Mucosa of rectum (tissue), 2 donors: ENCODE results near the gene TMCC2.

Source experiments
- H3K27ac ChIP-seq, 2 donors: one replicate each; pipeline ENCODE4 v1.7.0; 2013; ENCODE audit warnings: inconsistent platforms in 2 of 2, low read depth in 2 of 2, low read length in 2 of 2
- H3K27me3 ChIP-seq, 2 donors: one replicate each; pipeline ENCODE4 v1.7.0; 2013; ENCODE audit warnings: low read length in 2 of 2; ENCODE audit not compliant: control insufficient read depth in 2 of 2, insufficient read depth in 2 of 2
- H3K36me3 ChIP-seq, 2 donors: one replicate each; pipeline ENCODE4 v1.7.0; 2013; ENCODE audit warnings: low read length in 2 of 2; ENCODE audit not compliant: control insufficient read depth in 2 of 2, insufficient read depth in 2 of 2
- H3K4me1 ChIP-seq, 2 donors: one replicate each; pipeline ENCODE4 v1.7.0; 2013; ENCODE audit warnings: low read length in 2 of 2, mild to moderate bottlenecking in 1 of 2; ENCODE audit not compliant: control insufficient read depth in 2 of 2, insufficient read depth in 2 of 2
- H3K4me3 ChIP-seq, 2 donors: one replicate each; pipeline ENCODE4 v1.7.0; 2013; ENCODE audit warnings: low read length in 2 of 2
- H3K9ac ChIP-seq, 2 donors: one replicate each; pipeline ENCODE4 v1.7.0; 2013; ENCODE audit warnings: low read length in 2 of 2, low read depth in 1 of 2, mild to moderate bottlenecking in 1 of 2
- H3K9me3 ChIP-seq, 2 donors: one replicate each; pipeline ENCODE4 v1.7.0; 2013; ENCODE audit warnings: low read length in 2 of 2; ENCODE audit not compliant: control insufficient read depth in 2 of 2
- donor health status: healthy.
- donor health status: Normal muscosa, but diverticular disease.

The TMCC2 gene

DNA sequence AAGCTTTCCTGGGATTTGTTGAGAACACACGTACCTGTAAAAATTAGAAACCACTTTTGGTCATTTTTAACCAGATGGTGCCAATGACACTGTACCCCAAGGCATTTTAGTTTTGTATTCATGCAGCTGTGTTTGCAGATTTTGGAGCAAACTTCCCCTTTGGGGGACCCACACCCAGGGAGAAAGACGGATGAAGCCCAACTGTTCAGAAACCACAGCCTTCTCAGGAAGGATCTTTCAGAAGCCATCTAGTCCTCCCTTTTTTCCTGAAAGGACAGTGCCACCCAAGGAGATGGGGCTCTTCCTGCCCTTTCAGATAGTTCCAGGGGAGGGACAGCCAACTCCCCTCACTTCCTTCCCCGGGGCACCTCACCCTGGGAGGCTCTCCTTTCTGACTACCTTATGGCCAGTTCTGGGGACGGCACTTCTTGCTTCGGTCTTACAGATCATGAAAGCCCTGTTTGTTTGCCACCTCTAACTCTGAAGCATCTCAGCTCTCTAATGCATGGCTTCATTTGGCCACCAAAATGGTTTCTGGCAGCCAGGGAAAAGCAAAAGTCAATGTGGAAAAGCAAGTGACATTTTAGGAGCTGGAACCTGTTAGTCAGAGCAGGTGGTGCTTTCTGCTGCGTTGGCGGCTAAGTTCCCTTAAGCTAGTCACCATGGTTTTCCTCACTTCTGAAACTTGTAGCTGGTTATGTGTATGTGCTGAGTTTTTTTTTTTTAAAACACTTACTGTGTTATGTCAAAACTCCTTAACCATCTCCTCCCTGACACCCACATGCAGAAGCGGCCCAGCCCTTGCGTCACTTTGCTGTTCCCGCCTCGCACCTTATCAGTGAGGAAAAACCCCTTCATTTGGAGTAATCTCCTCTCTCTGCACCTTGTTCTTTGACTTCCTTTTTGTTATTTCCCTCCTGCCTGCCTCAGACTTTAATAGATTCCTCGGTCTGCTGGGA lies 10.1 kb downstream of the TMCC2 start:
- Histone ChIP-seq H3K27ac (no peak overlapping the region), H3K27me3 (peaks cover 0 to 3% of the 10 kb centered on the region in 2 donors), H3K4me3 (no peak overlapping the region), H3K9me3 (no peaks in the 10 kb centered on the region), H3K36me3 (no peaks in the 10 kb centered on the region), H3K9ac (no peak overlapping the region), H3K4me1 (peaks cover 0 to 2% of the 10 kb centered on the region in 2 donors)

- Histone ChIP-seq H3K27ac (no peak overlapping the region), H3K27me3 (no peaks in the 10 kb centered on the region), H3K9me3 (no peaks in the 10 kb centered on the region), H3K36me3 (no peaks in the 10 kb centered on the region), H3K4me1 (peaks cover 0 to 2% of the 10 kb centered on the region in 2 donors), H3K4me3 (no peak overlapping the region), H3K9ac (no peak overlapping the region)
Measured at GRCh38 chr1:205239078-205239477, 11.3 kb downstream of the TMCC2 start.

GRCh38 chr1:205240118-205240517 lies 12.4 kb downstream of the TMCC2 start:
- Histone ChIP-seq H3K27ac (no peak overlapping the region), H3K4me3 (no peak overlapping the region), H3K9me3 (no peaks in the 10 kb centered on the region), H3K27me3 (no peaks in the 10 kb centered on the region), H3K36me3 (no peaks in the 10 kb centered on the region), H3K4me1 (peaks cover 0 to 2% of the 10 kb centered on the region in 2 donors), H3K9ac (no peak overlapping the region)

- Histone ChIP-seq H3K36me3 (no peaks in the 10 kb centered on the region), H3K27ac (no peak overlapping the region), H3K4me3 (no peak overlapping the region), H3K4me1 (peaks cover 0 to 2% of the 10 kb centered on the region in 2 donors), H3K27me3 (no peaks in the 10 kb centered on the region), H3K9me3 (no peaks in the 10 kb centered on the region), H3K9ac (no peak overlapping the region)
Measured at GRCh38 chr1:205240569-205240968, 12.8 kb downstream of the TMCC2 start.

- Histone ChIP-seq H3K36me3 (no peaks in the 10 kb centered on the region), H3K4me1 (peaks cover 0 to 2% of the 10 kb centered on the region in 2 donors), H3K27ac (no peak overlapping the region), H3K9me3 (no peaks in the 10 kb centered on the region), H3K9ac (no peak overlapping the region), H3K4me3 (no peak overlapping the region), H3K27me3 (no peaks in the 10 kb centered on the region)
Measured at GRCh38 chr1:205241366-205242030, 13.8 kb downstream of the TMCC2 start.

DNA sequence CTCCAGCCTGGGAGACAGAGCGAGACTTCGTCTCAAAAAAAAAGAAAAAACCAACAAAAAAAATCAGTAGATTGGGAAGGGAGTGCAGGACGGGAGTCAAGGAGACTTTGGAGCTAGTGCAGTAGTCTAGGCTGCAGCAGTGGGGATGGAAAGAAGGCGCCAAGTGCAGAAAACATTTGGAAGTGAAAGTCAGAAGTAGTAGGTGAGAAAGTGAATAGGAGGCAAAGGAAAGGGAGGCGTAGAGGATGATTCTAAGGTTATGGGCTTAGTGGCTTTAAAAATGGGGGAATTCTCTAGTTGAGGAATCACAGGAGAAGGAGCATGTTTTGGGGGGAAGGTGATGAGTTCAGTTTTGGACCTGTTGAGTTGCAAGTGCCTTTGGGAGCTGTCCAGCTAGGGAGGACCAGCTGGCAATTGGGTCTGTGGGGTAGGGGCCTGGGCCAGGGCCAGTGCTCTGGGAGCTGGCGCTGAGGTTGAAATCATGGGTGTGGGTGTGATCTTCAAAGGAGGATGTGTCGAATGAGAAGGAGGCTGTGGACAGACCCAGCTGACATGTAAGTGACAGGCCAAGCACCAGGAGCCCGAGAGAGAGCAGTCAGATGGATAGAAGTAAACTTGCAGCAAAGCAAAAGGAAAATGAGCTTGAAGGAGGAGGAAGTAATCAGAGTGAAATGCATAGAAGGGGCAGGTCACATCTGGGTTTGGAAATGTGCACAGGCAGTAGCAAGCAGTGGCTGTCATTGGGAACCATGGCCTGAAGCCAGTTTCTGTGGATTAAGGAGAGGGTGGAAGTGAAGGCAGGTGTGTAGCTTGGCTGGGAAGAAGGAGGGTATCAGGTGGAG lies 15.8 kb downstream of the TMCC2 start:
- Histone ChIP-seq H3K27ac (no peak overlapping the region), H3K9me3 (no peaks in the 10 kb centered on the region), H3K36me3 (no peaks in the 10 kb centered on the region), H3K27me3 (no peaks in the 10 kb centered on the region), H3K4me3 (no peak overlapping the region), H3K4me1 (peaks cover under 1 to 5% of the 10 kb centered on the region in 2 donors), H3K9ac (no peak overlapping the region)

DNA sequence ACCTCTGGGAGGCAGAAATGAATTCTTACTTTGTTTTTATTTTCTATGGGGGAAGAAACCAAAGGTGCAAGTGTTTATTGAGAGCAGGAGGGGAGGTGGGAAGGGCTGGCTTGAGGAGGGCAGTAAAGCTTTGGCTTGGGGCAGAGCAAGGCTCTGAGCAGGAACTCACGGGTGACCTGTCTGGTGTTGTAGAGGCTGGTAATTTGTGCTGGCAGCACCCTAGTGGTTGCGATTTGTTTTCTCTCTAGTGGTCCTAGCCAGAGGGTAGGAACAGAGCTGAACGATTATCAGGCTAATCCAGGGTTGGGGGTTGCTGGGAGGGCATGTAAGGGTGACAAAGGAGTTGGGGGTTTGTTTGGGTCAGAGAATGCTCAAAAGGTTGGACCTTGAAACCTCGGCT lies 16.6 kb downstream of the TMCC2 start:
- peaks cover 0 to 2% of the 10 kb centered on the region in 2 donors for H3K27me3 ChIP-seq
- H3K4me1 ChIP-seq: peaks cover 6 to 13% of the 10 kb centered on the region in 2 donors

GRCh38 chr1:205245096-205245495 lies 17.4 kb downstream of the TMCC2 start:
- Histone ChIP-seq H3K9me3 (no peaks in the 10 kb centered on the region), H3K9ac (no peak overlapping the region), H3K4me1 (peaks cover 10 to 17% of the 10 kb centered on the region in 2 donors), H3K27ac (no peak overlapping the region), H3K4me3 (no peak overlapping the region), H3K36me3 (no peaks in the 10 kb centered on the region), H3K27me3 (peaks cover 0 to 2% of the 10 kb centered on the region in 2 donors)

More for the DNA sequence above, 16.6 kb downstream of the TMCC2 start:
- H3K9me3 ChIP-seq: no peaks in the 10 kb centered on the region
- H3K27ac ChIP-seq: no peak overlapping the region
- H3K36me3 ChIP-seq: no peaks in the 10 kb centered on the region
- H3K4me3 ChIP-seq: no peak overlapping the region
- H3K9ac ChIP-seq: no peak overlapping the region

DNA sequence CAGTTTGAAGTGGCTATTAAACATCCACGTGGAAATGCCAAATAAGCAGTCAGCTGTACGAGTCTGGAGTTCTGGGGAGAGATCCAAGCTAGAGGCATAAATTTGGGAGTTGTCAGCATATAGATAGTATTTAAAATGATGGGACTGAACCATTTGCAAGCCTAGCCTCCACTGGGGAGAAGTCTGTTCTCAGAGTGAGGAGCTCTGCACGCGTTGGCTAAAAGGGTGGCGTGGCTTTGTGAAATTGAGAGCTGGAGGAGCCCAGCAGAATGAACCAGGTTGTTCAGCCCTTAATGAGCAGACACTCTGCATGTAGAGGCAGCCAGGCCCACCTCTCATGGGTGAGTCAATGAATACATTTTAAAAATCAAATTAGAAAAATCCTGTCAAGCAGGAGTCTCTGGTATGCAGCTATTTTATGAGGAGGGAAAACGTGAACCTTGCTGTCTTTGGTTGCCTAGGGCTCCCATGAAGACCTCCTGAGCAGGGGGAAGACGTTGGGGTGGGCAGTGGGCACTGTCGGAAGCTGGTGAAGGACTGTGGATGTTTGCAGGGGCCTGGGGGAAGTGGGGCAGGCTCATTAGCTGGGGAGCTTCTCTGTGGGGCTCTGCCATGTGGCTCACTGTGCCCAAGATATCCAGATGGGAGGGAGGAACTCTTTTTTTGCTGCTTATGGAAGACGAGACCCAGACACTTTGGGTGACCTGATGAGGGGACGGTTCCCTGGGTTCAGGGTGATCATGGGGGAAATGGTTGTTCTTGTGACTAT lies 18.8 kb downstream of the TMCC2 start:
- Histone ChIP-seq H3K27me3 (peaks cover 0 to 2% of the 10 kb centered on the region in 2 donors), H3K4me3 (no peak overlapping the region), H3K4me1 (peaks cover 10 to 17% of the 10 kb centered on the region in 2 donors), H3K36me3 (no peaks in the 10 kb centered on the region), H3K9ac (no peak overlapping the region), H3K27ac (no peak overlapping the region), H3K9me3 (no peaks in the 10 kb centered on the region)
